NCI-H1092 treated with DMSO at 0.1 percent for 48 hours (cell line): Measurements from ENCODE around the gene NRXN3.

Experiments
- DNase-seq: peaks from one replicate; lab custom pipeline; 2025; lab: John Stamatoyannopoulos, UW

The NRXN3 gene

GRCh38 chr14:79246173-79246572 lies 1076.0 kb downstream of the NRXN3 start:
- no peak for DNase-seq

- DNase-seq = no peak
These were observed 1078.0 kb downstream of the NRXN3 start for GRCh38 chr14:79248126-79248525.

GRCh38 chr14:79248771-79249170 lies 1078.6 kb downstream of the NRXN3 start:
- no peak for DNase-seq

GRCh38 chr14:79251278-79251677 lies 1081.1 kb downstream of the NRXN3 start:
- no peak for DNase-seq

GRCh38 chr14:79253576-79253975 lies 1083.4 kb downstream of the NRXN3 start:
- DNase-seq = no peak

GRCh38 chr14:79254069-79254775 lies 1084.0 kb downstream of the NRXN3 start:
- DNase-seq = no peak

GRCh38 chr14:79256380-79256779 lies 1086.2 kb downstream of the NRXN3 start:
- DNase-seq = peak; percentile 10

- no peak for DNase-seq
These were observed 1090.2 kb downstream of the NRXN3 start for GRCh38 chr14:79260406-79260805.

- no peak for DNase-seq
These were observed 1095.3 kb downstream of the NRXN3 start for GRCh38 chr14:79265366-79265946.

GRCh38 chr14:79270361-79270760 lies 1100.2 kb downstream of the NRXN3 start:
- DNase-seq = no peak

- DNase-seq = no peak
These were observed 1100.9 kb downstream of the NRXN3 start for GRCh38 chr14:79271122-79271521.

- DNase-seq = no peak
These were observed 1104.6 kb downstream of the NRXN3 start for GRCh38 chr14:79274641-79275291.

- DNase-seq = no peak
These were observed 1105.1 kb downstream of the NRXN3 start for GRCh38 chr14:79275292-79275655.

GRCh38 chr14:79278286-79278797 lies 1108.2 kb downstream of the NRXN3 start:
- no peak for DNase-seq

GRCh38 chr14:79278798-79279644 lies 1108.8 kb downstream of the NRXN3 start:
- peak; percentile 93 for DNase-seq

- peak; percentile 41 for DNase-seq
These were observed 1109.7 kb downstream of the NRXN3 start for GRCh38 chr14:79279645-79280597.

GRCh38 chr14:79281244-79282152 lies 1111.3 kb downstream of the NRXN3 start:
- peak; percentile 63 for DNase-seq

GRCh38 chr14:79284621-79285020 lies 1114.4 kb downstream of the NRXN3 start:
- no peak for DNase-seq

GRCh38 chr14:79285263-79285662 lies 1115.1 kb downstream of the NRXN3 start:
- DNase-seq = no peak

- no peak for DNase-seq
These were observed 1117.8 kb downstream of the NRXN3 start for GRCh38 chr14:79287976-79288375.
